Omental fat pad (tissue), 4 donors: ENCODE results near the gene MAP3K12. TPM values are rescaled to one million over a fixed set of nuclear protein-coding genes. Genes with fewer than 3 reads are reported as not detected.

Experiments
- ATAC-seq: fragments of 150-250 bp; one replicate; pipeline ENCODE4 v1.9.1; 2016; ENCODE audit warnings: mild to moderate bottlenecking, moderate library complexity; ENCODE audit not compliant: low FRiP score
- DNase-seq: peaks from one replicate; pipeline ENCODE4 v3.0.0-alpha.2; 2019; ENCODE audit warnings: low spot score
- total RNA-seq, 4 donors: library from RNA; depleted of rRNA; stranded (reverse); fragments of >200 nt; gene quantifications; one replicate each; pipeline ENCODE4 v1.1.0, GENCODE V29; 2016
- TF ChIP-seq, protein P1 (sequence below), 3 donors: fragments of 450-650 bp; IDR thresholded peaks; one replicate each; pipeline ENCODE4 v1.5.1; 2016 to 2017; ENCODE audit warnings: antibody characterized with exemption in 3 of 3, mild to moderate bottlenecking in 3 of 3, moderate library complexity in 2 of 3

Gene MAP3K12
- total RNA-seq, 4 donors from 2014 or later: 5.5 to 35.9 (median 17.1) TPM

DNA sequence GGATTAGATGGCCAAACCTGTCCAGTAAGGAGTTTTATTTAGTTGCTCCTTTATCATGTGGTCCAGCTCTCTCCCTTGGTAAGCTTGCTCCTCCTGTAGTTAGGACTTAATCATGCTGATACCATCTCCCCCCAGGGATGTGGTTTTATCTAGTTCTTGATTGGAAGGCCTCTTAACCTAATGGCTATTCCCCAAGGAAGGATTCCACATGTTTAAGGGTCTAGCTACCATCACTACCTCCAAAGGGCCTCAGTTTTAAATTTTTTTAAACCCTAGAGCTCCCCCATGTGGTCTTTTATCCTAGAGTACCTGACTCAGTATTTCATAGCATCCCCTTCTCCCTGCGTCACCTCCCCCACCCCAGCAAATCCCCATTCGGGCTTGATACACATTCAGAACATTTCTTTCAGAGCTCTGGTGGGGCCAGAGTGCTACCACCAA, 22.5 kb downstream of the MAP3K12 start:
- DNase-seq (no peak), ATAC-seq (no peak)
- TF ChIP-seq, protein P1, sequence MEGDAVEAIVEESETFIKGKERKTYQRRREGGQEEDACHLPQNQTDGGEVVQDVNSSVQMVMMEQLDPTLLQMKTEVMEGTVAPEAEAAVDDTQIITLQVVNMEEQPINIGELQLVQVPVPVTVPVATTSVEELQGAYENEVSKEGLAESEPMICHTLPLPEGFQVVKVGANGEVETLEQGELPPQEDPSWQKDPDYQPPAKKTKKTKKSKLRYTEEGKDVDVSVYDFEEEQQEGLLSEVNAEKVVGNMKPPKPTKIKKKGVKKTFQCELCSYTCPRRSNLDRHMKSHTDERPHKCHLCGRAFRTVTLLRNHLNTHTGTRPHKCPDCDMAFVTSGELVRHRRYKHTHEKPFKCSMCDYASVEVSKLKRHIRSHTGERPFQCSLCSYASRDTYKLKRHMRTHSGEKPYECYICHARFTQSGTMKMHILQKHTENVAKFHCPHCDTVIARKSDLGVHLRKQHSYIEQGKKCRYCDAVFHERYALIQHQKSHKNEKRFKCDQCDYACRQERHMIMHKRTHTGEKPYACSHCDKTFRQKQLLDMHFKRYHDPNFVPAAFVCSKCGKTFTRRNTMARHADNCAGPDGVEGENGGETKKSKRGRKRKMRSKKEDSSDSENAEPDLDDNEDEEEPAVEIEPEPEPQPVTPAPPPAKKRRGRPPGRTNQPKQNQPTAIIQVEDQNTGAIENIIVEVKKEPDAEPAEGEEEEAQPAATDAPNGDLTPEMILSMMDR (IDR thresholded peaks at IDR 0.05): no peak

DNA sequence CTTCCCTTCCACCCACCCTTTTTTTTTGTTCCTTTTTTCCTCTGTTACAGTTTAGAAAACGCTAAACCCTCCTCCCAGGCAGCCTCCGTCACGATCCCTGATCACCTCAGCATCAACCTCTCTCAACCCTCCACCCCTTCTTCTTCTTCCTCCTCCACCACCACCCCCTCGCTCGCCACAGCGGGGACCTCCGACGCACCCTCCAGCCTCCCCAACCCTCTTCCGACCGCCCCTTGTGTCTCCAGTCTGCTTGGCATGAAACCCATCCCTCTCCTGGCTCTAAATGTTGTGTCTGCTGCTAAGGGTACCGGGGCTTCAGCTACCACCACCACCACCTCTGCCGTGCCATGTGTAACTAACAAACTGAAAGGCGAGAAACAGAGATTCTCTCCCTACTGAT, 24.4 kb downstream of the MAP3K12 start:
- no peak for ATAC-seq
- TF ChIP-seq, protein P1 (IDR thresholded peaks at IDR 0.05): no peak
- DNase-seq: no peak

DNA sequence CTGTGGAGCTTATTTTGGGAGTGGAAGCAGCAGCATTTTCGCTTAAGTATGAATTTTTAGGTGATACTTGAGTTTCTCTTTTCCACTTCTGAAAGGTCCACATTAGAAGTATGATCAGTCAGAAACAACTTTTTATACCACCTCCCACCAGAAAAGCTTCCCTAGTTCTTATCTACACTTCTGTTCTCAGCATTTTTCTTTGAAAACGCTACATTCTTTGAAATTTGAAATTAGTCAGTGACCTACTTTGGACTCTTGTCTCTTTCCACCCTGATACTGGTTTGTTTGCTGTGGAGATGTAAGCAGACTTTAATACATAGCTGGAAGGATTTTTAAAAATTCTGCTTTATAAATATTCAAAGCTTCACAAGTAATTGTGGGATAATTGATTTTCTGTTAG, 25.2 kb downstream of the MAP3K12 start:
- ATAC-seq: peak; percentile 53
- TF ChIP-seq, protein P1 (IDR thresholded peaks at IDR 0.05): no peak
- DNase-seq: no peak

DNA sequence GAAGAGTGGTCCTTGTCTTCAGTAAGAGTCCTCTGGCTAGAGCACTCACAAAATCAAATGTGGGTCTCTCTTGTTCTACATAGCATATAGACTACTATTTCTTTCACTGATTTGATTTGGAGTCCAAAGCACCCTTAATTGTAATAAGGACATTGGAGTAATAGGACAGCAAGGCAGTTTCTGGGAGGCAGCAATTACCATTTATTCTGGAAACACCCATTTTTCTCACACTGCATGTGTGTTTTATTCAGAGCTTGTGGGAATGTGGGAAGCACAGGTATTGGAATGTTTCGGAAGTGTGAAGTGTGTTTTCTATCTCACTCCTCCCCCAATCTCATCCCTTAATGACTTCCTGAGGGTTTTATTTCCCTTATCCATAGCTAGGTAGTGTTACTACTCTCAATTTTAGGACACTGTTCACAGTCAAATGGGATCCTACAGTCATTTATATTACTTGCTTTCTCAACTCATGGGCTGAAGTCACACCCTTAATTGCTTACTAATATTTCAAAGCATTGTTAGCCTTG, 27.1 kb downstream of the MAP3K12 start:
- ATAC-seq (no peak), DNase-seq (no peak)
- TF ChIP-seq, protein P1 (IDR thresholded peaks at IDR 0.05): no peak

DNA sequence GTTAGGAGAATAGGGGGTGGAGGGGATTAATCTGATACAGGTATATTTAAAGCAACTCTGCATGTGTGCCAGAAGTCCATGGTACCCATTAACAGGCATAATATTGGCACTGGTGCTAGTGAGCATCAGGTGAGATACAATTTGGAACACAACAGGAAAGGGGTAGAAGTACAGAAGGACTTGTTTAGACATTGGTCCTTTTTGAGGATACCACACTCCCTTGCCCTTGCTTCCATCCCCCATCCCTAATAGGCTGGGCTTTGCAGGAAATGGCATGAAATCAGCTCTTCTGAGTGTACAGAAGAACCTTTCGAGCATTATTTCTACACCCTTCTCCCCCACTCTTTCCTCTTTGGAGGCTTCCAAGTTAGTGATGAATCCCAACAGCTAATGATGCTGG, 31.0 kb downstream of the MAP3K12 start:
- DNase-seq (no peak), ATAC-seq (no peak)
- TF ChIP-seq, protein P1 (IDR thresholded peaks at IDR 0.05): no peak

DNA sequence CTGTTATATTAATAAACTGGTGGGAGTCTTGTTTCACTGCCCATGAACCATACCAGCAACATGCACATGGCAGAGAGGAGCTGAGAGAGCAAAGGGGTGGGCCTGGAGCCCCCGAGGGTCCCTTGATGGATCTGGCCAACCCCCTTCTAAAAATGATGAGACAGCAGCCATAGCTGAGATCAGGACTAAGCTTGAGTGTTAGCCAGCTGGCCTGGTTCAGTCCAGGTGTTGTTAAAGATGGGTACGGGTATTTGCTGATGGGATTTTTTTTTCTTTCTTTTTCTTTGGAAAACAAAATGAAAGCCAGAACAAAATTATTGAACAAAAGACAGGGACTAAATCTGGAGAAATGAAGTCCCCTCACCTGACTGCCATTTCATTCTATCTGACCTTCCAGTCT, 31.4 kb downstream of the MAP3K12 start:
- TF ChIP-seq, protein P1 (IDR thresholded peaks at IDR 0.05): no peak
- no peak for ATAC-seq

DNA sequence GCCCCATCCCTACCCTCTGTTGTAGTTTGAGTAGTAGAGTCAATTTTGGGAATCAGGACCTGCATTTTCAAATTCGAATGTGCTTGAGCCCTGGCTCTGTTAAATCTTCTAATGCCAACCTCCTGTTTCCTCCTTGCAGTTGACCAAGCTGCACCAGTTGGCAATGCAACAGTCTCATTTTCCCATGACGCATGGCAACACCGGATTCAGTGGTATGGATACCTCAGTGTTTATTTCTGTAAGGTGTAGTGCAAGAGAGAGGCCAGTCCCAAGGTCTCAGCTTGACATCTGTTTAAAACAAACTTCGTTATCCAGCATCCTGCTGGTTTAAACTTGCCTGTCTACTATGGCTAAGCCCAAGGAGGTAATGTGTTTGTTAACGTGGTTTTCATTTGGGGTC, 32.2 kb downstream of the MAP3K12 start:
- no peak for DNase-seq
- TF ChIP-seq, protein P1 (IDR thresholded peaks at IDR 0.05): no peak

More for the DNA sequence above, 31.4 kb downstream of the MAP3K12 start:
- DNase-seq: no peak

More for the DNA sequence above, 32.2 kb downstream of the MAP3K12 start:
- ATAC-seq: no peak
